GM18867 (cell line): Measurements from ENCODE around the gene IGSF21.

ENCODE experiments used
- ATAC-seq: cut with Tn5 transposase; IDR thresholded peaks from one replicate; pipeline ENCODE4 v1.9.1; 2021; ENCODE audit warnings: mild to moderate bottlenecking, moderate library complexity; ENCODE audit not compliant: unreplicated experiment

IGSF21 gene

DNA sequence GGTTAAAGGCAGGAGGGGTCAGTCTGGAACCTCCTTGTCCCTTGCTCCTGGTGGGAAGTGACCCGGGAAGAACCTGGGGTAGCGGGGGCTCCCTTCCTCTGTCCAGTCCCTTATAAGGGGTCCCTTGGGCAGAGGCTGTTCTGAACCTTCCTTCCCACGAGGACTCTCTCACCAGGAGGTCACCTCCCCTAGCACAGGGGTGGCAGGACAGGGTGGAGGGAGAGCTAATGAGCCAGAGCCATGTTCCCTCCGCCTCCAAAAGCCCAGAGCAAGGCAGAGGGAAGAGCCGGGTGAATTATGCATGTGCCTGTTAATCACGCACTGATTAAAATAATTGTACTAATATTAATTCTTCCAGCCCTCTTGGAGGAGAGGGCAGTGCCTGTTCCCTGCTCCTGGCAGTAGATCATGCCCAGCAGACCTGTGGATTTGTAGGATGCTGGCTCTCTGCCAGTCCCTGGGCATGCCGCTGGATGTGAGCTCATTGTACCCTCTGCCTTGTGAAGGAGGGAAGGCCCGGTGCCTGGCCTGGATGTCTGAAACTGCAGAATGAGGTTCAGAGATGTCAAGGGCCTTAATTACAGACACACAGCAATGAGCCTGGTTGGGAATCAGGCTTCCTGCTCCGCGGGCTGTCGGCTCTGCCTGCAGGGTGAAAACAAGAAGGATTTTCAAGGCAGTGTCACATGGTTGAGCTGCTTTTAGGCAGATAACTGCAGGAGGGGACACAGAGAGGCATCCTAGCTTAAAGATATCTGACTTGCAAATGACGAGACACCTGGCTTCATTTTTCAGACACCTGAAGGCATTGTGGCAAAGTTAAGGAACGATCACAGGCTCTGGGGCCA is 68.2 kb downstream of the IGSF21 start:
- ATAC-seq, result no peak

- no peak for ATAC-seq
Measured at GRCh38 chr1:18176619-18177018, 69.0 kb downstream of the IGSF21 start.

- no peak for ATAC-seq
Measured at GRCh38 chr1:18178111-18178510, 70.5 kb downstream of the IGSF21 start.

GRCh38 chr1:18179009-18179408 is 71.4 kb downstream of the IGSF21 start:
- no peak for ATAC-seq

GRCh38 chr1:18182398-18183160 is 75.0 kb downstream of the IGSF21 start:
- ATAC-seq, result no peak

GRCh38 chr1:18183533-18183932 is 75.9 kb downstream of the IGSF21 start:
- ATAC-seq, result no peak

DNA sequence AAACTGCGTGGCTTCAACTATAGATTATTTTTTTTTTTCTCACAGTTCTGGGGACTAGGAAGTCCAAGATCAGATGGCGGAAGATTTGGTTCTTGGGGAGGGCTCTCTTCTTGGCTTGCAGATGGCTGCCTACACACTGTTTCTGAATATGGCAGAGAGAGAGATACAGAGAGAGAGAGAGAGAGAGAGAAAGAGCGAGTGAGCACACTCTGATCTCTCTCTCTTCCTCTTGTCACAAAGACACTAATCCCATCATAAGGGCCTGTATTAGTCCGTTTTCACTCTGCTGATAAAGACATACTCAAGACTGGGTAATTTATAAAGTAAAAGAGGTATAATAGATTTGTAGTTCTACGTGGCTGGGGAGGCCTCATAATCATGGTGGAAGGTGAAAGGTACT is 79.5 kb downstream of the IGSF21 start:
- ATAC-seq, result no peak

- no peak for ATAC-seq
Measured at GRCh38 chr1:18188820-18189517, 81.4 kb downstream of the IGSF21 start.

- no peak for ATAC-seq
Measured at GRCh38 chr1:18190598-18190997, 83.0 kb downstream of the IGSF21 start.

DNA sequence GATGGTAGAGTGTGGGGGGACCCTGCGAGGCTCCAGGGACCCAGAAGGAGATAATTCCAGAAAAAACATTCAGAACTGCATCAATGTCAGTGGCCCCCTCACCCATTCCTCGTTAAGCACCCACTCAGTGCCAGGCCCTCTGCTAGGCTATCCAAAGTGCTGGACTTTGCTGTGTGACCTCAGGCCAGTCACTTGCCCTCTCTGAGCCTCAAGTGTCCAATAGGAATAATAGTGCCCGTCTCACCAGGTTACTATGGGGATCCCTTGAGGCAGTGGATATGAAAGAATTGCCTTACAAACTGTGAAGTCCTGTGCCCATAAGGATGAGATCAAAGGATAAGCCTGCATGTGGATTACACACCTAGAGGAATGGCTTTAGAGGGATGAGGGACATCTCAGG is 83.4 kb downstream of the IGSF21 start:
- no peak for ATAC-seq

DNA sequence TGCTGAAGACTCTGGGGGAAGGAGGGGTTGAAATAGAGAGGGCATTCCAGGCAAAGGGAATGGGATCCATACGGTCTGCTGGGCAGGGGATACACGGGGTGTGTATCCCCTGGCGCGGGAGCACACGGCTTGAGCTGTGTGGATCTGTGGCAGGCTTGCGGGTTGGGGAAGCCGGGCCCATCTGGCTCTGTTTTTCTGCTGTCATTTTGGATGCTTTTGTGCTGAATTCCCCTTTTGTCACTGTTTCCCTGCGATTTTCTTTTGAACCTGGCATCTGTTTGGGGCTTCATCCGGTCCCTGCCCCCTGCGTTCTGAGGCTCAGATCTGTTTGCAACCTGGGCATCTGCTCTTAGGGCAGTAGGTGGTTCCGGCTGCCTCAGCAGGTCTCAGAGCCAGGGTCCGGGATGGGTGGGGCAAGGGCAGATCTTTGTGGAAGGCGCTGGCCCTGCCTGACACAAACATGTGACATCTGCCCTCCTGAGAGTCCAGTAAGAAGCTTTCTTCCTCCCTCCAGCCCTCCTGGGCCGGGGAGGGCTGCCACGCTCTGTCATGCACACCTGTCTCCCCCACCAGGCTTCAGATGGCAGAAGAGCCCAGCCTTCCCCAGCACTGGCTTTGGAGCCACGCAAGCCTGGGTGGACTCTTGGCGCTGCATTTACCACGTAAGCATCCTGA is 84.0 kb downstream of the IGSF21 start:
- ATAC-seq, result no peak

GRCh38 chr1:18192182-18192581 is 84.6 kb downstream of the IGSF21 start:
- ATAC-seq, result no peak

DNA sequence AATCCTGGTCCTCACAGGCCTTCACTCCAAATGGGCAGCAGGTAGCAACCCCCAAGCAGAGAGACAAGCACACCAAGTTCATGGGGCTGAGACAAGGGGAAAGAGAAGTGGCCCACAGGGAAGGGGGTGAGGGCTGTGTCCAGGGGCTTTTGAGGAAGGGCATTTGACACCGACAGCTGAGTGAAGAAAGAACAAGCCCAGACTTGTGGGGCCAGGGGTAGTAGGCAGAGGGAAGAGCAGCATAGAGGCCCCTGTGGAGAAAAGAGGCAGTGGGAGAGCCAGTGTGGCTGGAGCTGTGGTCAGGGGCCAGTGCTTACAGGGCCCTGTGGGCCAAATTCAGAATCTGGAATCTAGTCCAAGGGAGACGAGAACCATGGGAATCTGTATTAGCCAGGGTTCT is 85.4 kb downstream of the IGSF21 start:
- no peak for ATAC-seq

DNA sequence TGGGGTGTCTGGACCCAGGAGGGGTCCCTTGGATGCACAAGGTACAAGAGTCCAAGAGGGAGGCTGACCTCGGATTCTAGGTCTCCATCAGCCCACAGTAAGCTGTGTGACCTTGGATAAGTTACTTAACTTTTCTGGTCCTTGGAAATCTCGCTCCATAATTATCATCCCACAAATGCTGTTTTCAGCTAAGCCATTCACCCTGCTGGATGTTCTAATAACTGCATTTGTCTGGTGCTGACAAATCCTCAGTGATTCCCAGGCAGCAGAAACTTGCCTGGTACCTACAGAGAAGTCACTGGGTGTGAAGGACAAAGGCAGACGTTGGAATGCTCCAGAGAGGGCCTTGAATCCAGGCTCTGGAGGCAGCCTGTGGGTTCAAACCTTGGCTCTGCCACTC is 89.7 kb downstream of the IGSF21 start:
- no peak for ATAC-seq

- no peak for ATAC-seq
Measured at GRCh38 chr1:18198260-18198659, 90.7 kb downstream of the IGSF21 start.

DNA sequence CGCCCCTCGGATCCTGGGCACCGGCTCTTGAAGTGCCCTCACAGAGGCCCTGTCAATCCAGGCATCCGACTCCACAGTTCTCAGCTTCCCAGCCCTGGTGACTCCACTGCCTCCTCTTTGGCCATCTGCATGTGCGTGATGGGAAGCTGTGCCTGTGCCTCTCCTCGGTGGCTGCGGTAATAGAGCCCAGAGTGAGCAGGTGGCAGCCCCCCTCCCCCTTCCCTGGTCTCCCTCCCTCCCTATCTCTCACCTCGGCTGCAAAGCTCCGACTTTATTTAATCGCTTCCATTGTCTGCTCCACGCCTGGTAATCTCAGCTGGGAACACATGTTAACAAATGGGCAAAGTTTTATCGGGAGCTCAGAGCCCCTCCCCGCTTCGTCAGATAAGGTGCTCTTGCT is 91.9 kb downstream of the IGSF21 start:
- ATAC-seq, result no peak

- ATAC-seq, result no peak
Measured at GRCh38 chr1:18200136-18200717, 92.6 kb downstream of the IGSF21 start.

GRCh38 chr1:18200918-18201317 is 93.3 kb downstream of the IGSF21 start:
- no peak for ATAC-seq

DNA sequence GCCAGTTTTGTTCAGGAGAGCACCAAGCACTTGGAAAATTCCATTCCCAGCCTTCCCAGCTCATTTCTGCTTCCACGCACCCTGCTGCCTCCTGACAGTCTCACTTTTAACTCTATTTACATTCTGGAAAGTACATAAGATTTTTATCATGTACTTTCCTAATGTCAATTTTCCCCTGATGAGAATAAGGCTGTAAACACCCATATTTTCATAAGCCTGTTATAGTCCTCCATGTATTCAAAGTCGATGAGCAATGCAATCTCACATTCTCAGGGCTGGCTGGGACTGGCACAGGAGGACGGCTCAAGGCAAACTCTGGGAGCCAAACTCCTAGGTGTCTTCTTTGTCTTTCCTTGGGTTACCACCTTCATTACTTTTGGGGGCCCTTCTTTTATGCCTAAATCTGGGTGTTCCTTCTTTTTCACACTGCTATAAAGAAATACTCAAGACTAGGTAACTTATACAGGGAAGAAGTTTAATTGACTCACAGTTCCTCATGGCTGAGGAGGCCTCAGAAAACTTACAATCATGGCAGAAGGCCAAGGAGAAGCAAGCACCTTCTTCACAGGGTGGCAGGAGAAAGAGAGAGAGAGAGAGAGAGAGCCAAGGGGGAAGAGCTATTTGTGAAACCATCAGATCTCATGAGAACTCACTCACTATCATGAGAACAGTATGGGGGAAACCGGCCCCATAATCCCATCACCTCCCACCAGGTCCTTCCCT is 94.6 kb downstream of the IGSF21 start:
- ATAC-seq, result no peak

DNA sequence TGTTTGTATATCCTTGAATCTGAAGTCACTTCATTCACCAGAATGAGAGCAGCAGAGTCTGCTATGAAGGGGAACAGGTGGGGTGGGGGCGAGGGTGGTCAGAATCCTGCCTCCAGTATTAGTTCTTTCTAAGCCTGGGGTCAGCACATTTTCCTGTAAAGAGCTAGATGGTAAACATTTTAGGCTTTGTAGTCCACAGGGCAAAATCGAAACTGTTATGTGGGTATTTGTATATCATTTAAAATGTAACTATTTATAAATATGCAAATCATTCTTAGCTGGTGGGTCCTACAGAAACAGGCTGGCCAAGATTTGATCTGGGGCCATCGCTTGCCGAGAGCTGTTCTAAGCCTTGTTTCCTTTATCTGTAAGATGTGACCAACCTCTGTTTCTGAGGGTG is 96.0 kb downstream of the IGSF21 start:
- ATAC-seq, result no peak
